ENCODE data around the gene ATP11A.
"Not testable (repeated sequence)": the region's sequence is repeated elsewhere in the genome, so short reads cannot be mapped to it uniquely, and the experiment has no call there.

ATP11A gene

DNA sequence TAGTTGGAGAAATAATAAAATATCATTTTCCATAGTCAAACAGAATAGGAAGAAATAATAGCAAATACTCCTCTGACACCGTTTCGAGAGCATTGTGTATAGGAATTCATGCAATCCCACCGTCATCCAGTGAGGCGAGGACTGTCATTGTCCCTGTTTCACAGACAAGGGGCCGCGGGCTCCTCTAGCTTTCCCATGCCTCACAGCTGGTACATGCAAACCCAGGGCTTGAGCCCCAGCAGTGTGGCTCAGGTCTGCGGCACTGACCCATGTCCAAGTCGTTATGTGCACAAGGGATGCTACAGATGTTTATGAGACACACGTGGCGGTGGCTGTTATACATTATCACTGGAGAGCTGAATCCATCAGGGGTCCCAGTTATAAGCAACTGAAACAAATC is 18.5 kb upstream of the ATP11A start:
- DNase-seq = no peak

DNA sequence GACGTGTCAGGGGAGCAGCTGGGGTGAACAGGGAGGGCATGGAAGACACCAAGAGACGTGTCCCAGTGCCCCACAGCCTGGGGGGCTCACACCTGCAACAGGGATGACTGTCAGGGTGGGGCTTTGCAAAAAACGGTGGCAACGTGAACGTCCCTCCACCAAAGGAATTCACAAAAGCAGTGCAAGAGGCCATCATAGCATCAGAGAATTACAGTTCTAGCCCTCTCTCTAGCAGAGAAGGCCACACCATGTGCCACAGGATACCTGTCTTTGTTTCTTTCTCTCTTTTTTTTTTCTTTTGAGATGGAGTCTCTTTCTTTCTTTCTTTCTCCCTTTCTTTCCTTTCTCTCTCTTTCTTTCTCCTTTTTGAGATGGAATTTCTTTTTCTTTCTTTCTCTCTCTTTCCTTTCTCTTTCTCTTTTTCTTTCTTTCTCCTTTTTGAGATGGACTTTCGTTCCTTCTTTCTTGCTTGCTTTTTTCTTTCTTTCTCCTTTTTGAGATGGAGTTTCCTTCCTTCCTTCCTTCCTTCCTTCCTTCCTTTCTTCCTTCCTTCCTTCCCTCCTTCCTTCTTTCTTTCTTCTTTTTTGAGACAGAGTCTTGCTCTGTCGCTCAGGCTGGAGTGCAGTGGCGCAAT is 17.1 kb upstream of the ATP11A start:
- DNase-seq = no peak

DNA sequence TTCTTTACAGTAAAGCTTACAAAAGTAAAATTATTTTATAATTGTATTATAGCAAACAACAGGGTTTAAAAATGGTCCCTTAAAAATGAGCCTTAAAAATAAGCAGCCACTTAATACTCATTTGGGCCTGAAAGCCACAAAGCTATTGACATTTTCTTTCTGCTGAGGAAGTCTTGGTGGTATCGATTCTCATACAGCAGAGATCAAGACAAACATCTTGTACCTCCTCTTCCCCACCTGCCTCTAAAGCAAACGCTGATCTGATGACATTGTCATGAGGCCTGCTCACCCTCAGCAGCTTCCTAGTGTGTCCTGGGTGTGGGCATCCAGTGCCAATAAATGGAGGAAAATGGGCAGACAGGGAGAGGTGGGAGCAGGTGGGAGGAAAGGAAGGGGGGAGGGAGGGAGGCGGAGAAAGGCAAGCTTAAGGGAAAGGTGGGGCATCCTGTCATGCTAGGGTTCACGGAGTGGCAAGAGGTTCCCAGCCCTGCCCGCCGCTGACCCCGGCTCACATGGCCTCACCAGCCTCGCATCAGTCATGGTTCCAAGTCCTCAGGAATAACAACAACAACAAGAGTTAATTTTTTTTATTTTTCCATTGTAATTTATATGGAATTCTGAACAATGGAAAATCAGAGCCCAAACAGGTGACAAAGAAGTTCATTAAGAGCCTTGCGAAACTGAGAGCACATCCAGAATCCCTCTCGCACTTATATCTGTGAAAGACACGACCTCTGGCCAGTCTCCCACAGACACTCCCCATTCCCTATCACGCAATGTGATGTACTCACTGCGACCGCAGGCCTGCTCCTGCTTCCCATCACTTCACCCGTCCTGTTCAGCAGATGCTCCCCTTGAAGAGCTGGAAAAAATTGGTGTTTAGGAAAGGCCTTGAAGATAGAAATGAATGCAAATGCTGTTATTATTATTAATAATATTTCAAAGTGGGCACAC is 15.1 kb upstream of the ATP11A start:
- no peak for DNase-seq

DNA sequence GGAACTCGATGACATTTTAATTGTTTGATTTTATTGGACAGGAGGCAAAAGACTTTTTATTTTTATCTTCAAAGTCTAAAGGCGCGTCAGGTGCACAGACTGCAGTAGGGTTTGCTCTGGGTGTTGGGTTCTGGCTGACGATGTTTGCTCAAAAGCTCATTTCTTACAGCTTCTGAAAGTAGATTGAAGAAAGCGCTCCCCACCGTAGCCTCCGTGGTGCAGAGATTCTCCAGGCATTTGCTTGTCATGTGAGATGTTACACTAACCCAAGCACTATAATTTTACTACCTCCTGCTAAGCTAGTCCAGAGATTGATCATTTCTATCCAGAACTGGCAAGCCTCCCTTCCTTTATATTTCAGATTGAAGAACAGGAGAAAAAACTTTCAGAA is 14.5 kb upstream of the ATP11A start:
- DNase-seq = no peak

DNA sequence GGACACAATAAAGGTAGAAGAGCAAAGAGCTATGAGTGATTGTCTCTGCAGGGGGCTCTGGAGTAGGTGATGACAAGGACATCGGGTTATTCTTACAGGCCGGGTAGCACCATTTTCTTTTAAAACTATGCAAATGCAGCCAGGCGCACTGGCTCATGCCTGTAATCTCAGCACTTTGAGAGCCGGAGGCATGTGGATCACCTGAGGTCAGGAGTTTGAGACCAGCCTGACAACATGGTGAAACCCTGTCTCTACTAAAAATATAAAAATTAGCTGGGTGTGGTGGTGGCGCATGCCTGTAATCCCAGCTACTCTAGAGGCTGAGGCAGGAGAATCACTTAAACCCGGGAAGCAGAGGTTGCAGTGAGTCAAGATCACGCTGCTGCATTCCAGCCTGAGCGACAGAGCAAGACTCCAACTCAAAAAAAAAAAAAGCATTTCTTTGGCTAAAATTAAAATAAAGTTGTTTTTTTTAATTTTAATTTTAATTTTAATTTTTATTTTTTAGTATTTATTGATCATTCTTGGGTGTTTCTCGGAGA is 12.3 kb upstream of the ATP11A start:
- not testable (repeated sequence) for DNase-seq

DNA sequence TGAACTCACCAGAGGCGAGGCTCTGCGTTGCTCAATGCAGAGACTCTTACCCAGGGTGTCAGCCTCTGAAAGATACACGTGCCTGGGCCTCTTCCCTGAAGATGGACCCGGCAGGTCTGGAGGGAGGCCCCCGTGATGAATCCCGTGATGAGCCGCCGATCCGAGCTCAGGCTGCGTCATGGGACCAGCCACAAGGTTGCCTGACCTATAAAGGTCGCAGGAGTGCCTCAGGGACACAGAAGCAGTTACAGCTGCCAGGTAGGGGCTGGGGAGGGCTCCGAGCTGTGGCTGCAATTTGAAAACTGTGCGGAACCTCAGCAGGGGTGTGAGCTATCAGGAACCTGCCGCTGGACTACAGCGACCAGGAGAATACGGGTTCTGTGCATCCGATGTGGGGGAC is 10.5 kb upstream of the ATP11A start:
- DNase-seq = no peak

DNA sequence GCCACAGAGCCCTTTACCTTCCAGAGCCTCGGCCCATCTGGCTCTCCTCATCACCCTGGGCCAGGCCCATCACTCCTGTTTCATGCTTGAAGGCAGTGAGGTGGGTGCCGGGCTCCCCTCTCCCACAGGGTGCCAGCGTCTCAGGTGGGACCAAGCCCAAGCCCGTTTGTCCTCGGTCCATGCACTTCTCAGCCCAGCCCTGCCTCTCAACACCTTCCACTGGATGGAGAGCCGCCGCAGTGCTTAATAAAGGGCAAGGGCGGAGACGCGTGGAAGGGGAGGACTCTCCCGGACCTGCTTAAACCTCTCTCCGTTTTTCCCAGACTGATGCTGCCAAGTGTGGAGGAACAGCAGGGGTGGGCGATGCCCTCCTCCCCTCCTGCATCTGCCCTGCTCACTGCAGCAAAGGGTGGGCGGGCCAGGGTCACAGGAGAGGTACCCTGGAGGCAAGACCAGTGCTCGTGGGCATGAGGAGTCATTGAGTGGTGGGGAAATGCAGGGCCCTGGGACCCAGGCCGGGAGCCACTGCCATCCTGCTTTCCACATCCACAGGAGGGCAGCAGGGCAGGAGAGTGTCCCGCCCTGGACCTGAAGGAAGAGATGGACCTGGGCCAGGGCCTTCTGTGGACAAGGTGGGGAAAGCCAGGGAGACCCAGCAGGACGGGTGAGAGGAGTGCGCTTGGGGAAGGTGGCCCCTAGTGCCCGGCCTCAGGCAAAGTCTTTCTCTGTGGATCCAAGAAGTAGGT is 9.7 kb upstream of the ATP11A start:
- no peak for DNase-seq

DNA sequence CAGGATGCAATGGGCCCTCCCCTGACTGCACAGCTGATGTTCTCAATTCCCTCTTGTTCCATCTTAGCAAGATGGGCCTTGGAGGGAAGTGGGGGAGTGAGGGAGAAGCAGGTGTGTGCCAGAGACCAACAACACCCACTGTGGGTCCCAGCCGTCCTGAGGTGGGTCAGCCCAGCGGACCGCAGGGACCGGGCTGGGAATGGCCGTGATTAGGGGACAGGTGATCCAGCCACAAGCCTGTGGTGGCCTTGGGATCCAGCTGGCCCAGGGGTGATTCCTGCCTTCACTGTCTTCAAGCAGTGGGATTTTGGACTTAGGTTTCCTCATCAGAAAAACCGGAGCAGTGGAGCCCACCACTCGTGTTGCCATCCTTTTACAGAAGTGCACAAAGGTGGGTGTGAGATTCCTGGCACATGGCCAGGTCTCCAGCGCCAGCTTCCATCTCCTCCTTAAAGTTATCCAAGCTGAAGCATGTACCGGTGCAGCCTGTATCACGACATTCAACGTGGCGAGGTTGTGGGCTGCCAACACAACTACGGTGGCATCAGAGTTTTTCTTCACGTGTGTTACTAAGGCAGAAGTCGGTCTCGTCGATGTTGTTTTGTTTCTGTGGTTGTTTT is 9.0 kb upstream of the ATP11A start:
- no peak for DNase-seq

DNA sequence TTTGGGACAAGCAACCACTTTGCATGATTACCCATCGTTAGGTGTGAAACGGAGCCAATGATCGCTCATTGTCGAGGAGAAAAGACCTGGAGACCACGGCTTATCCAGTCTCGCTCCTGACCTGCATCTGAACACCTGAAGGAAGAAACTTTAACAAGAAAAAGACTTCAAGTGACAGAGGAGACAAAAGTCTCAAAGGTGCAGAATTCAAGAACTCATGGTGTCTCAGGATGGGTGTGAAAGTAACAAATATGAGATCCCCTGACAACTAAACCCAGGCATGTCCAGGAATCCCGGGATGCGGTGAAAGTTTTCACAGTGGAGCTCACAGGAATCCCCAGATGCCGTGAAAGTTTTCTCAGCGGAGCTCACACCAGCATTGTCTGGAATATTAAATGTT is 6.3 kb upstream of the ATP11A start:
- no peak for DNase-seq

DNA sequence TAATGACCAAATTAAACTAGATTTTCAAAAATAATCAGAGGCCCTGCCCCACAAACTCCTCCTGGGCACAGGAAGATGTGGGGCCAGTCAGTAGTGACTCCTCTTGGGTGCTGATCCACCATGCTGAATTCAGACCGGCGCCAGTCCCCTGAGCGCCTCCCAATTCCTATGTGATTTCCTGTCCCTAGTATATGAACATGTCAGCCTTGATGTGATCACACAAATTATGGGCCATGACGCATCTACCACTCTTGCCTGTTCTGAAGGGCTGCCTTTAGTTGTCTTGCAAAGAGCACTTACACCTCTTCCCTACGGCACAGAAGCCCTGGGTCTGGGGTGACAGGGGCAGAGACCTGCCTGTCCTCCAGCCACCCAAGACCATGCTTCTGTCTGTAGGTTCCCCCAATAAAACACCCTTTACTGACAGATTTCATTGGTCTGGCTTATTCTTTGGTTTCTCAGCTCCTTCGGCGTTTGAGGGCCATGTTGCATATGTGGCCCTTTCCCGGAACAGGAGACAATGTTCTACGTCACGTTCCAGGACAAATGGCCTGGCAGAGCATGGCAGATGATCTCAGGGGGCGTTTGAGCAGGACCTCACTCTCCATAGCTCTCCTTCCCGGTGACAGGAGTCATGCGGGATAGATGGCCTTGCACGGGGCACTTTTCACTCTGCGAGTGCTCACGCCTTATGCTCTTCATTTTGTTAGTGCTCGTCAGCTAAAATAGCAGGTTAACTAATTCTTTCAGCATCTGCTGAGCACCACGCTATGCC is 5.6 kb upstream of the ATP11A start:
- no peak for DNase-seq

DNA sequence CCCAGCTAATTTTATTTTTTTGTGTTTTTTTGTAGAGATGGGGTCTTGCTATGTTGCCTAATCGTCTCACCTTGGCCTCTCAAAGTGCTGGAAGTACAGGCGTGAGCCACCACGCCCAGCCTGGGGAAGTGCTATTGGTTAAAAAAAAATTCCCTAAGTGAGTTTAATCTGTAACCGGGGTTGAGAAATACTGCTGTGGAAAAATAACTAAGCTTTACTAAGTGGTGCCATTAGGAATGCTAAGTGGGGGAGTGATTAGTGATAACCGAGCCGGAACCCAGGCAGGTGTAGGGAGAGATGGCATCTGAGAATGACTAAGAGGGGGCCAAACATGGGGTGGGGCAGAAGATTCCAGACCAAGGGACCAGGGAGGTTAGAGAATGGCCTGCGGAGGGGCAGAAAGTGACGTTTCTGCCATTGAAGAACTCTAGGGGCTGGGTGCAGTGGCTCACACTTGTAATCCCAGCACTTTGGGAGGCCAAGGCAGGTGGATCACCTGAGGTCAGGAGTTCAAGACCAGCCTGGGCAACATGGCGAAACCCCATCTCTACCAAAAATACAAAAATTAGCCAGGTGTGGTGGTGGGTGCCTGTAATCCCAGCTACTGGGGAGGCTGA is 4.5 kb upstream of the ATP11A start:
- DNase-seq = not testable (repeated sequence)

DNA sequence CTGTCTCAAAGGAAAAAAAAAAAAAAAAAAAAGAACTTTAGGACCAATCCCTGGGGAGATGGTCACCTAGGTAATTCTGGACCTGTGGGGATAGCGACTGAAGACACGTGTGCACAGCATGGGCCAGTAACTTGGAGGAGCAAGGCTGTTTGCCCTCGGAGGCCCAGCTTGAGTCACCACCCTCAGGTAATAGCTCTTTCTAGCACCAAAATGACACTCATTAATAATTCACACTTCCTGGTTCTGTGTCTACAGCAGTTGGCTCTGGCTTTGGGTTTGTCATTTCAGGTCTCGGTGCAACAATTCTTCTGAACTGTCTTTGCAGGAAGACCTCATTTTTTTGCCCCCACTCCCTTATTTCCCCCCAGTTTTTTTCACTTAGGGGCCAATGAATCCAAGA is 3.9 kb upstream of the ATP11A start:
- DNase-seq = no peak

DNA sequence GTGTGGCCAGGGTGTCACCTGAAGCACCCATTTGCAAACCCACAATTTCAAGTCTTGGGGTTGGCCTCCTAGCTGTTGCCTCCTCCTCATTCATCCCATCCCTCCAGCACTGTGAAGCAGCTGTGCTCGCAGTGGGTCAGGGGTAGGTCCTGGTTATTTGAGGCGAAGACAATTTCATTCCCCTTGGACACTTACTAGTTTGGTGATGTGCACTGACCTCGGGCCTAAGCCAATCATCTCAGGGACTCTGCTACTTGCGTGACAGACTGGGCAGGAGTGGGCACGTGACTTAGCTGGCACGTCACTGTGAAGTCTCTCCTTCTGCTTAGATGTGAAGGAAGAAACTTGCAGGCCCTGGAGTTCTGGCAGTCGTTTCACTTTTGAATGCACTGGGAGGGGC is 3.5 kb upstream of the ATP11A start:
- no peak for DNase-seq

DNA sequence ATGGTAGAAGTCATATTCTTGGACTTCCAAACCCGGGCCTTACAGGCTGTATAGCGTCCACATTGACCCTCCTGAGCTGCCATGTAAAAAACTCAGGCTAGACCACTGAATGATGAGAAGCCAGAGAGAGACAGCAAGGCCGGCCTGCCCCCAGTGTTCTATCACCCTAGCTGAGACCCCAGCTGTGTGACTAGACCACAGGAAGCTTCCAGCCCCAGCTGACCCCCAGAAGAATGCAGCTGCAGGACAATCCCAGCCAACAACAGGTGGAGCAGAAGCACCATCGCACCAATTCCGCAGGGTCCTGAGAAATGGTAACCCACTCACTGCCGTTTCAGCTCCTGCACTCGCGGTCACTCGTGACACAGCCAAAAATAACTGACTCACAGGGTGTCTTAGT is 2.9 kb upstream of the ATP11A start:
- no peak for DNase-seq

DNA sequence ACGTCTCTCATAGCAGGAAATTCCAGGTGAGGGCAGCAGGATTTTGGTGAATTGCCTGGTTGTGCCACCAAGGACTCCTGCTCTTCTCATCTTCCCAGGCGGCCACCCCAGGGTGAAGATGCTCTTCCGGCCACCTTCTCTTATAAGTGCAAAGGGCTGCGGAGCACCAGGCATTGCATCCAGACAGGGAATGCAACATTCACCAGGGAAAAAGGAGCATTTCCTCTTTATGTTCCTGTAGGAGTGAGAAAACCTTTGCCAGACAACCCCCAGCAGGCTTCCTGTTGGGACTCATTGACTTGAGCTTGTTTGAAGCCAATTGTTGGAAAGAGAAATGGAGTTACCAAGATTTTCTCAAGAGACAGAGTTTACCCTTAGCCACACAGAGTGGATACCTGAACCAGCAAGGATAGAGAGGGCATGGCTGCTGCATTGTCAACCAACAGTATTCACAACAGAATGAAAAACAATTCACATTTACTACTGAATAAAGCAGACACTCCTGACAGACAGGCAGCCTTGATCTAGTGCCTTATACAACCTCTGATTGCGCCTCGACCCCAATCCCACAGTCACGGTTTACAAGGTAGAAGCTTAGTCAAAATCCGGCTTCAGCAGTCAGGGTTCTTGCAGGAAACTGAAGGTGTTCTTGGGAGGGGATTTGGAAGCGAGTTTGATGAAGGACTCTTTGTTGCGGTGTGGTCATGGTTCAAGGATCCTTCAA is 1.8 kb upstream of the ATP11A start:
- DNase-seq = no peak

DNA sequence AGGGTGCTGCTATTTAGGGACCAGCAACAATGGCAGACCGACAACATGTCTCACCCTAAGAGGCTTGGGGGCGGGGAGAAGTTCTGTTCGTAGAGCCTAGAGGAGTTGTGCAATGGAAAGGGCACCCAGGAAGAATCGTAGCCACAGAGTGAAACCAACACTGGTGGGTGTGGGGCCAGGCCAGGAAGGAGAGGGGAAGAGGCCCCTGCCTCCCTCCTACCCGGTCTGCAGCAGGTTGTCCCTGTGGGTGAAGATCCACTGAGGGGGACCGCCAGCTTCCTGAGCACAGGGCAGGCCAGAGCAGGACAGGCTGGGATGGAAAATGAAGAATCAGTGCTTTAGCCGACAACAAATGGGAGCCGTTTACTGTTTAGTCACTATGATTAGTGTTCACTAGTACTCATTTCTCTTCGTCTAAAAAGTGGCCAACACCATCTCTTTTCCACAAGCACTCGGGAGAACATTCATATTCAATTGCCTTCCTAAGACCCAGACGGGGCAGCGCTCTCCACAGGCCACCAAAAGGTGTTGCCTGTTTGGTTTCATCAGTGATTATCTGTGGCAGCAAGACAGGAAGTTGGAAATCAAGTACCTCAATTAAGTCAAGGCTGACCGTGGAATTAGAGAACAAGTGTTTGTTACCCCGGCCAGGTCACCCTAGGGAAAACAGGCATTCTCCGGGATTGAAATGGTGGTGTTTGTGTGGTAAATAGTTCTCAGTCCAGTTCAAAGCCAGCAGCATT is 1.1 kb upstream of the ATP11A start:
- DNase-seq = no peak

DNA sequence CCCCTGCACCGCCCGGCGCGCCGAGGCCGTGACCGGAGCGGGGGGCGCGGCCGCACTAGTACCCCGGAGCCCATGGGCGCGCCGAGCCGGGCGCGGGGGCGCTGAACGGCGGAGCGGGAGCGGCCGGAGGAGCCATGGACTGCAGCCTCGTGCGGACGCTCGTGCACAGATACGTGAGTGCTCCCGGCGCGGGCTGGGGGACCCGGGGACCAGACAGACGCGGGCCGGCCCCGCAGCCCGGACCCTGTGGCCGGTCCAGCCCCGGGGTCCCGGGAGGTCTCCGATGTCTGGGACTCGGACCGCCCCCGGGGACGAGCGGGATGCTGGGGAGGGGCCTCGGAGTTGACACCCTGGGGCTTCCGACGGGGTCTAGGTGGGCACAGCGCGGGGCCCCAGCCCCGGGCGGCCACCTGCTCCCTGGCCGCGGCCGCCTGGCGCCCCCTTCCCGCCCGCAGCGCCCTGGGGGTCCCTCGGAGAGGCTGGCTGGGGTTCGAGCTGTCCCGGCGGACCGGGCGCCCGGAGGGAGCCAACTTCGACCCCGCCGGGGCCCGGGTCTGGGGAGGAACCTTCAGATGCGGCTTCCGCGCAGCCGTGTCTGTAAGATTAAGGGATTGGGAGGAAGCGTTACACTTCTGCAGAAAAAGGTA is 568 bp downstream of the ATP11A start:
- DNase-seq = no peak

DNA sequence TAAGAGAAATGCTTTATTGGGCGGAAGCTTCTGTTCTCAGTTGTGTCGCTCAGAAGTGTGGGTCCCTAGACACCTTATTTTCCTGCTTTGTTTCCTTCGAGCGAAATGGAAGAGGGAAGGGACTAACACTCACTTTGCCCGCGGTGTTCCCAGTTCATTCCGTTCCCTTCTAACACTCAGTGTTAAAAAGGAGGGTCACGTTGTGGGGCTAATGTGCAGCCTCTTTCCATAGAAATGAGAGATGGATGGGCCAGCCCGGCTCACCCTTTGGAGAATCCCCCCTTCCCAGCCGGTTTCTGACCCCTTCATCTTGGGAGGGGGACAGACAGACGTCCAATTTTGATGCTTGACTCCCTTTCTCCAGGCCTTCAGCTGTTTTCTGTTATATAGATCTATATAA is 2.3 kb downstream of the ATP11A start:
- DNase-seq = no peak

DNA sequence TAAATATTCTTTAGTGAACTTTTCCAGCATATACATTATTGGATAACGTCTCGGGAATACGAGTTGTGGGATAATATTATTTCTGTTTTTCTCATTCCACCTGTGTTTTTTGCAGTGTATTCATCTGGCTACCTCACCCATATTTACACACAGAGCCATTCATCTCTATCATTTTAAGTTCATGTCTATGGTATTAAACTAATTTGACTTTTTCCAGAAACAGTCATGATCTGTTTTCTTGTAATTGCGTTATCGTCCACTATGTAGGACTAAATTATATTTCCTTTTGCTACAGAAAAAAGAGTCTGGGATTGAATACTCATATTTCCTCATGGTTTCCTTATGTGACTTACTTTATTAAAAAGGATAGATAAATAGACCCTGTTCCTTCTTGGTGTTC is 2.7 kb downstream of the ATP11A start:
- DNase-seq = no peak
